GM23338 (cell line): Measurements from ENCODE around the gene BCAR3. TPM values are rescaled to one million over a fixed set of nuclear protein-coding genes. Genes with fewer than 3 reads are reported as not detected.

Experiments used
- ATAC-seq: fragments of 200-7000 bp; cut with Tn5 transposase; 3 replicates; pipeline ENCODE4 v1.9.1; 2020
- DNase-seq: peaks from one replicate; pipeline ENCODE4 v3.0.0-alpha.2; 2015; ENCODE audit warnings: low spot score
- H2AFZ ChIP-seq: fragments of 200-600 bp; sonication (generic); 2 replicates; pipeline ENCODE4 v1.8.0; 2016; ENCODE audit warnings: antibody characterized with exemption, mild to moderate bottlenecking, moderate library complexity
- H3F3A ChIP-seq: fragments of 200-600 bp; sonication (generic); replicated peaks from 2 replicates; pipeline ENCODE4 v1.8.0; 2017; ENCODE audit warnings: antibody characterized with exemption, mixed run types, low read depth
- H3K27ac ChIP-seq: fragments of 200-600 bp; sonication (generic); 2 replicates; pipeline ENCODE4 v1.6.1; 2016; ENCODE audit warnings: low read depth
- H3K27me3 ChIP-seq: fragments of 200-600 bp; sonication (generic); 2 replicates; pipeline ENCODE4 v1.8.0; 2016; ENCODE audit warnings: mild to moderate bottlenecking, mixed run types, moderate library complexity; ENCODE audit not compliant: insufficient read depth
- H3K36me3 ChIP-seq: fragments of 200-600 bp; sonication (generic); 2 replicates; pipeline ENCODE4 v1.8.0; 2016; ENCODE audit warnings: mild to moderate bottlenecking; ENCODE audit not compliant: insufficient read depth
- H3K4me1 ChIP-seq: fragments of 200-600 bp; sonication (generic); 2 replicates; pipeline ENCODE4 v1.8.0; 2016; ENCODE audit warnings: mild to moderate bottlenecking, moderate library complexity; ENCODE audit not compliant: insufficient read depth
- H3K4me2 ChIP-seq: fragments of 200-600 bp; sonication (generic); 2 replicates; pipeline ENCODE4 v1.7.1; 2017; ENCODE audit warnings: mixed run types
- H3K4me3 ChIP-seq: fragments of 200-600 bp; sonication (generic); 2 replicates; pipeline ENCODE4 v1.6.1; 2016; ENCODE audit warnings: mixed run types
- H3K79me2 ChIP-seq: fragments of 200-600 bp; sonication (generic); replicated peaks from 2 replicates; pipeline ENCODE4 v1.8.0; 2017; ENCODE audit warnings: mild to moderate bottlenecking; ENCODE audit not compliant: insufficient read depth
- H3K9me2 ChIP-seq: fragments of 200-600 bp; sonication (generic); 2 replicates; pipeline ENCODE4 v1.8.0; 2017; ENCODE audit not compliant: insufficient read depth
- H4K20me1 ChIP-seq: fragments of 200-600 bp; sonication (generic); replicated peaks from 2 replicates; pipeline ENCODE4 v1.8.0; 2017; ENCODE audit warnings: mild to moderate bottlenecking; ENCODE audit not compliant: insufficient read depth
- H3K27ac Mint-ChIP-seq: 2 replicates; pipeline ENCODE4 v1.8.0; 2020; ENCODE audit warnings: inconsistent platforms, mild to moderate bottlenecking, moderate library complexity, mixed read lengths
- H3K27me3 Mint-ChIP-seq: 3 replicates; pipeline ENCODE4 v1.8.0; 2022; ENCODE audit warnings: low read depth, mild to moderate bottlenecking, moderate library complexity, mixed read lengths, inconsistent platforms; ENCODE audit not compliant: insufficient read depth, poor library complexity
- H3K36me3 Mint-ChIP-seq: 3 replicates; pipeline ENCODE4 v1.8.0; 2021; ENCODE audit warnings: low read depth, mild to moderate bottlenecking, inconsistent platforms, moderate library complexity, mixed read lengths
- H3K4me1 Mint-ChIP-seq: 3 replicates; pipeline ENCODE4 v1.8.0; 2020; ENCODE audit warnings: mild to moderate bottlenecking, inconsistent platforms, mixed read lengths
- H3K4me3 Mint-ChIP-seq: 3 replicates; pipeline ENCODE4 v1.8.0; 2021; ENCODE audit warnings: moderate library complexity, mild to moderate bottlenecking, inconsistent platforms, mixed read lengths
- H3K9me3 Mint-ChIP-seq: 3 replicates; pipeline ENCODE4 v1.8.0; 2020; ENCODE audit warnings: moderate library complexity, mild to moderate bottlenecking, inconsistent platforms, mixed read lengths
- EZH2 ChIP-seq: fragments of 200-600 bp; sonication (generic); IDR thresholded peaks from one replicate; pipeline ENCODE4 v1.8.0; 2017; ENCODE audit warnings: antibody characterized with exemption, mild to moderate bottlenecking, low read depth; ENCODE audit not compliant: unreplicated experiment
- EZH2phosphoT487 ChIP-seq: fragments of 200-600 bp; sonication (generic); IDR thresholded peaks from one replicate; pipeline ENCODE4 v1.8.1; 2018; ENCODE audit warnings: antibody characterized with exemption; ENCODE audit not compliant: unreplicated experiment
- JUNB ChIP-seq: IDR thresholded peaks from one replicate; pipeline ENCODE4 v1.6.1; 2016; ENCODE audit warnings: antibody characterized with exemption; ENCODE audit not compliant: unreplicated experiment
- POLR2AphosphoS5 ChIP-seq: IDR thresholded peaks from 2 replicates; pipeline ENCODE4 v1.6.1; 2016; ENCODE audit warnings: antibody characterized with exemption, low read depth
- REST ChIP-seq: IDR thresholded peaks from one replicate; pipeline ENCODE4 v1.6.1; 2018; ENCODE audit warnings: antibody characterized with exemption; ENCODE audit not compliant: unreplicated experiment
- ZNF114 ChIP-seq: fragments of 250-450 bp; sonication (Bioruptor Pico); IDR thresholded peaks from 2 replicates; pipeline ENCODE4 v1.5.0; 2020; ENCODE audit warnings: mild to moderate bottlenecking, moderate library complexity
- ZNF331 ChIP-seq: fragments of 250-450 bp; sonication (Bioruptor Pico); IDR thresholded peaks from 2 replicates; pipeline ENCODE4 v1.5.0; 2020; ENCODE audit warnings: low read depth, mild to moderate bottlenecking, moderate library complexity
- ZNF462 ChIP-seq: fragments of 250-450 bp; sonication (Bioruptor Pico); IDR thresholded peaks from 2 replicates; pipeline ENCODE4 v1.5.0; 2020; ENCODE audit warnings: mild to moderate bottlenecking, moderate library complexity
- polyA plus RNA-seq: library from polyadenylated mRNA; unstranded; fragments of >200 nt; fragmentation: Nextera tagmentation; extraction: Ambion mirVana; gene quantifications from 2 replicates; pipeline ENCODE4 v1.2.1, GENCODE V29; 2016
- total RNA-seq: library from RNA; depleted of rRNA; stranded (reverse); fragments of >200 nt; shearing (Covaris generic); gene quantifications from 2 replicates; pipeline ENCODE4 v1.2.3, GENCODE V29; 2014

BCAR3 gene
- total and polyA plus RNA-seq, 2 experiments from 2014 or later: 5.5 to 9.7 TPM

GRCh38 chr1:93692451-93692861 lies 10.8 kb upstream of the BCAR3 start:
- Histone ChIP-seq H3K27ac (no peak overlapping the region), H3K4me3 (no peak overlapping the region), H3K36me3 (no peaks in the 10 kb centered on the region), H3F3A (no peaks in the 10 kb centered on the region), H3K79me2 (no peaks in the 10 kb centered on the region), H3K4me2 (no peak overlapping the region), H2AFZ (no peak overlapping the region), H4K20me1 (no peaks in the 10 kb centered on the region), H3K27me3 (no peaks in the 10 kb centered on the region), H3K4me1 (peaks cover 15% of the 10 kb centered on the region; the same call in 1 of the 2 replicates), H3K9me2 (no peaks in the 10 kb centered on the region)
- DNase-seq (no peak), ATAC-seq (no peak)
- Mint-ChIP-seq H3K4me3 (no peak overlapping the region), H3K9me3 (no peaks in the 10 kb centered on the region), H3K27ac (no peak overlapping the region), H3K4me1 (peaks cover 26% of the 10 kb centered on the region), H3K27me3 (peaks cover 9% of the 10 kb centered on the region), H3K36me3 (no peaks in the 10 kb centered on the region)
- TF ChIP-seq EZH2phosphoT487: no peak
- no peak for TF ChIP-seq ZNF114 (CRISPR knock-in tag)
- no peak for TF ChIP-seq EZH2
- TF ChIP-seq POLR2AphosphoS5: no peak
- no peak for TF ChIP-seq JUNB
- TF ChIP-seq ZNF462 (CRISPR knock-in tag): no peak
- TF ChIP-seq ZNF331 (CRISPR knock-in tag): no peak

DNA sequence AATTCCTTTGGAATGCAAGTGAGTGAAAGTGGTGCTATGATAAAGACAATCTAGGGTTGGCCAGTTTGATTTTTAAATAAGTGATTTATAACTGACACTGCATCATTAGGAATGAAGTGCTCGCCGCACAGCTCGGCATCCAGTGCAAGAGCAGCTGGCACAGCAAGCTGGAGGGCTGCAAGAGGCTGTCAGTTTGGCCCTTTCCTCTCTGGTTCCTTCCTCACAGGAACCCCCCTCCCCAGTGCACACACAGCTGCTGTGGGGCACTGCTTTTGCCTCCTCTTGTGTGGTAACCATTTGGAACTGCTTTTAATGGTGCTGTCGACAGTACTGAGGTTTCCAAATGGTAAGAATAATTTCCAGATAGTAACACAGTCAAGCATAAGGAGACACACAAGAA lies 10.4 kb upstream of the BCAR3 start:
- no peaks in the 10 kb centered on the region for H3F3A ChIP-seq
- no peak overlapping the region for H3K4me2 ChIP-seq
- Mint-ChIP-seq H3K36me3 (no peaks in the 10 kb centered on the region), H3K4me1 (peaks cover 26% of the 10 kb centered on the region), H3K9me3 (no peaks in the 10 kb centered on the region), H3K4me3 (no peak overlapping the region), H3K27me3 (peaks cover 9% of the 10 kb centered on the region), H3K27ac (no peak overlapping the region)
- H2AFZ ChIP-seq: no peak overlapping the region
- H3K27me3 ChIP-seq: no peaks in the 10 kb centered on the region
- H3K4me1 ChIP-seq: peaks cover 15% of the 10 kb centered on the region; the same call in 1 of the 2 replicates
- no peaks in the 10 kb centered on the region for H3K36me3 ChIP-seq
- no peaks in the 10 kb centered on the region for H3K9me2 ChIP-seq
- ATAC-seq (no peak), DNase-seq (no peak)
- no peak for TF ChIP-seq POLR2AphosphoS5
- TF ChIP-seq REST: no peak
- TF ChIP-seq ZNF114 (CRISPR knock-in tag): no peak
- H3K27ac ChIP-seq: no peak overlapping the region
- H3K4me3 ChIP-seq: no peak overlapping the region
- H4K20me1 ChIP-seq: no peaks in the 10 kb centered on the region
- no peaks in the 10 kb centered on the region for H3K79me2 ChIP-seq
